ENCODE data around the gene TCF20.

TCF20 gene

GRCh38 chr22:42243802-42244060, 26.7 kb downstream of the TCF20 start:
- no peak overlapping the region for H3K4me3 ChIP-seq (replicated peaks; ENCODE audit: insufficient read depth, low read length)
- DNase-seq (ENCODE audit: low read depth in 1 of 2, low spot score in 1 of 2) = no peak
- TF ChIP-seq POLR2AphosphoS5 (IDR thresholded peaks at IDR 0.05; ENCODE audit: low read depth) (no peak), GABPA (IDR thresholded peaks at IDR 0.05; ENCODE audit: low read depth) (no peak), REST (IDR thresholded peaks at IDR 0.05; ENCODE audit: insufficient replicate concordance, low read depth) (no peak), CTCF (IDR thresholded peaks at IDR 0.05; ENCODE audit: insufficient read depth, low read length) (no peak), SPI1 (IDR thresholded peaks at IDR 0.05; ENCODE audit: borderline replicate concordance, low read depth) (no peak)
- no peak overlapping the region for H3K27ac ChIP-seq (replicated peaks)
- H3K27me3 ChIP-seq (ENCODE audit: insufficient read depth, poor library complexity, severe bottlenecking) = no peaks in the 10 kb centered on the region

GRCh38 chr22:42236848-42237247, 33.6 kb downstream of the TCF20 start:
- H3K27me3 ChIP-seq (ENCODE audit: insufficient read depth, poor library complexity, severe bottlenecking) = no peaks in the 10 kb centered on the region
- H3K4me3 ChIP-seq (replicated peaks; ENCODE audit: insufficient read depth, low read length) = no peak overlapping the region
- DNase-seq (ENCODE audit: low read depth in 1 of 2, low spot score in 1 of 2) = no peak
- TF ChIP-seq GABPA (IDR thresholded peaks at IDR 0.05; ENCODE audit: low read depth) = no peak
- H3K27ac ChIP-seq (replicated peaks) = no peak overlapping the region

- H3K27ac ChIP-seq (replicated peaks) = no peak overlapping the region
- H3K27me3 ChIP-seq (ENCODE audit: insufficient read depth, poor library complexity, severe bottlenecking) = no peaks in the 10 kb centered on the region
- TF ChIP-seq CTCF (IDR thresholded peaks at IDR 0.05; ENCODE audit: insufficient read depth, low read length) = no peak
- no peak for TF ChIP-seq GABPA (IDR thresholded peaks at IDR 0.05; ENCODE audit: low read depth)
- TF ChIP-seq SPI1 (IDR thresholded peaks at IDR 0.05; ENCODE audit: borderline replicate concordance, low read depth) = no peak
- no peak for TF ChIP-seq POLR2AphosphoS5 (IDR thresholded peaks at IDR 0.05; ENCODE audit: low read depth)
- TF ChIP-seq REST (IDR thresholded peaks at IDR 0.05; ENCODE audit: insufficient replicate concordance, low read depth) = no peak
- H3K4me3 ChIP-seq (replicated peaks; ENCODE audit: insufficient read depth, low read length) = no peak overlapping the region
- no peak for DNase-seq (ENCODE audit: low read depth in 1 of 2, low spot score in 1 of 2)
These were observed 34.2 kb downstream of the TCF20 start for GRCh38 chr22:42236268-42236667.

- Histone ChIP-seq H3K4me3 (replicated peaks; ENCODE audit: insufficient read depth, low read length) (no peak overlapping the region), H3K27ac (replicated peaks) (no peak overlapping the region), H3K27me3 (ENCODE audit: insufficient read depth, poor library complexity, severe bottlenecking) (no peaks in the 10 kb centered on the region)
- no peak for DNase-seq (ENCODE audit: low read depth in 1 of 2, low spot score in 1 of 2)
- TF ChIP-seq GABPA (IDR thresholded peaks at IDR 0.05; ENCODE audit: low read depth) (no peak), CTCF (IDR thresholded peaks at IDR 0.05; ENCODE audit: insufficient read depth, low read length) (no peak), REST (IDR thresholded peaks at IDR 0.05; ENCODE audit: insufficient replicate concordance, low read depth) (no peak), SPI1 (IDR thresholded peaks at IDR 0.05; ENCODE audit: borderline replicate concordance, low read depth) (no peak), POLR2AphosphoS5 (IDR thresholded peaks at IDR 0.05; ENCODE audit: low read depth) (no peak)
These were observed 36.6 kb downstream of the TCF20 start for GRCh38 chr22:42233879-42234278.
